Retinal pigment epithelial cell (primary cell): Measurements from ENCODE around the gene CPA5.

ENCODE experiments used
- DNase-seq: peaks from one replicate; pipeline ENCODE4 v3.0.0-alpha.2; 2010; ENCODE audit warnings: low read depth
- H3K4me3 ChIP-seq: 2 replicates; pipeline ENCODE4 v1.5.1; 2011; ENCODE audit warnings: mild to moderate bottlenecking, low read length, control low read depth, moderate library complexity
- CTCF ChIP-seq: conservative IDR thresholded peaks from 2 replicates; pipeline ENCODE4 v1.5.1; 2011; ENCODE audit warnings: low read depth, low read length, control low read depth, inconsistent platforms

CPA5 gene

GRCh38 chr7:130393101-130393561 lies 48.5 kb downstream of the CPA5 start:
- H3K4me3 ChIP-seq = no peak overlapping the region
- DNase-seq = no peak
- no peak for TF ChIP-seq CTCF

- no peak for TF ChIP-seq CTCF
- H3K4me3 ChIP-seq = no peak overlapping the region
- DNase-seq = no peak
Measured at GRCh38 chr7:130393841-130394411, 49.3 kb downstream of the CPA5 start.

GRCh38 chr7:130394421-130395195 lies 50.0 kb downstream of the CPA5 start:
- TF ChIP-seq CTCF = no peak
- DNase-seq = no peak
- H3K4me3 ChIP-seq = no peak overlapping the region

GRCh38 chr7:130395421-130395820 lies 50.8 kb downstream of the CPA5 start:
- no peak for TF ChIP-seq CTCF
- no peak for DNase-seq
- no peak overlapping the region for H3K4me3 ChIP-seq

- H3K4me3 ChIP-seq = no peak overlapping the region
- no peak for DNase-seq
- TF ChIP-seq CTCF = no peak
Measured at GRCh38 chr7:130396109-130396508, 51.5 kb downstream of the CPA5 start.

GRCh38 chr7:130397051-130397757 lies 52.6 kb downstream of the CPA5 start:
- no peak for TF ChIP-seq CTCF
- no peak overlapping the region for H3K4me3 ChIP-seq
- no peak for DNase-seq
